ENCODE data around the gene ARMH4. TPM values are rescaled to one million over a fixed set of nuclear protein-coding genes. Genes with fewer than 3 reads are reported as not detected.

ARMH4 gene
- total RNA-seq, 1 donor from 2014 or later = 57.1 TPM

GRCh38 chr14:58026219-58026618 lies 125.8 kb downstream of the ARMH4 start:
- H3K27me3 Mint-ChIP-seq (ENCODE audit: unreplicated experiment) = peaks cover 5% of the 10 kb centered on the region
- no peak for DNase-seq
- TF ChIP-seq, protein P1, sequence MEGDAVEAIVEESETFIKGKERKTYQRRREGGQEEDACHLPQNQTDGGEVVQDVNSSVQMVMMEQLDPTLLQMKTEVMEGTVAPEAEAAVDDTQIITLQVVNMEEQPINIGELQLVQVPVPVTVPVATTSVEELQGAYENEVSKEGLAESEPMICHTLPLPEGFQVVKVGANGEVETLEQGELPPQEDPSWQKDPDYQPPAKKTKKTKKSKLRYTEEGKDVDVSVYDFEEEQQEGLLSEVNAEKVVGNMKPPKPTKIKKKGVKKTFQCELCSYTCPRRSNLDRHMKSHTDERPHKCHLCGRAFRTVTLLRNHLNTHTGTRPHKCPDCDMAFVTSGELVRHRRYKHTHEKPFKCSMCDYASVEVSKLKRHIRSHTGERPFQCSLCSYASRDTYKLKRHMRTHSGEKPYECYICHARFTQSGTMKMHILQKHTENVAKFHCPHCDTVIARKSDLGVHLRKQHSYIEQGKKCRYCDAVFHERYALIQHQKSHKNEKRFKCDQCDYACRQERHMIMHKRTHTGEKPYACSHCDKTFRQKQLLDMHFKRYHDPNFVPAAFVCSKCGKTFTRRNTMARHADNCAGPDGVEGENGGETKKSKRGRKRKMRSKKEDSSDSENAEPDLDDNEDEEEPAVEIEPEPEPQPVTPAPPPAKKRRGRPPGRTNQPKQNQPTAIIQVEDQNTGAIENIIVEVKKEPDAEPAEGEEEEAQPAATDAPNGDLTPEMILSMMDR (IDR thresholded peaks at IDR 0.05; ENCODE audit: partially characterized antibody, unreplicated experiment) = no peak
- no peaks in the 10 kb centered on the region for H3K4me1 Mint-ChIP-seq (ENCODE audit: low read depth, unreplicated experiment)
- no peaks in the 10 kb centered on the region for H3K36me3 Mint-ChIP-seq (ENCODE audit: unreplicated experiment)
- H3K9me3 Mint-ChIP-seq (ENCODE audit: unreplicated experiment) = no peaks in the 10 kb centered on the region
- H3K4me3 Mint-ChIP-seq (ENCODE audit: unreplicated experiment) = no peak overlapping the region
- no peak overlapping the region for H3K27ac Mint-ChIP-seq (ENCODE audit: unreplicated experiment)

GRCh38 chr14:58014778-58015177 lies 137.2 kb downstream of the ARMH4 start:
- no peak overlapping the region for H3K4me3 Mint-ChIP-seq (ENCODE audit: unreplicated experiment)
- TF ChIP-seq, protein P1 (IDR thresholded peaks at IDR 0.05; ENCODE audit: partially characterized antibody, unreplicated experiment) = no peak
- H3K4me1 Mint-ChIP-seq (ENCODE audit: low read depth, unreplicated experiment) = no peaks in the 10 kb centered on the region
- H3K27ac Mint-ChIP-seq (ENCODE audit: unreplicated experiment) = no peak overlapping the region
- no peak for DNase-seq
- no peaks in the 10 kb centered on the region for H3K27me3 Mint-ChIP-seq (ENCODE audit: unreplicated experiment)
- no peaks in the 10 kb centered on the region for H3K36me3 Mint-ChIP-seq (ENCODE audit: unreplicated experiment)
- no peaks in the 10 kb centered on the region for H3K9me3 Mint-ChIP-seq (ENCODE audit: unreplicated experiment)

DNA sequence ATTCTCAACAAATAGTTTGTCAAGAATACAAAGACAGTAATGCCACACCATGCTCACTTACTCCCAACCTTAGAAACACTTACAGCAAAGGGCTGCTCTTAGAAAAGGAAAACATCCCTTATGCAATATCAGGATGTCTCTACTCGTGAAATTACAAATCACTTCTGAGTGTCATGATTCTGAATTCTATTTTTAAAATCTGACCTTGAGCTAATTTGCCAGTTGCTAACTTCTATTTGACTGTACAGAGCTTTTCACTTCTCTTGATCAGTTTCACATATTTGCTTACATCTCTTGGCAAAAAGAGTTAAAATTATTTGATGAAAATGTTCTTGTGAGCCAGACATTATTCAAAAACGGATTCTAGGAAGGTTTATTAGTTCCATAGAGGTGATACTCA lies 149.4 kb downstream of the ARMH4 start:
- no peak for DNase-seq
- TF ChIP-seq, protein P1 (IDR thresholded peaks at IDR 0.05; ENCODE audit: partially characterized antibody, unreplicated experiment) = no peak
- H3K27ac Mint-ChIP-seq (ENCODE audit: unreplicated experiment) = no peak overlapping the region
- no peaks in the 10 kb centered on the region for H3K9me3 Mint-ChIP-seq (ENCODE audit: unreplicated experiment)
- no peaks in the 10 kb centered on the region for H3K4me1 Mint-ChIP-seq (ENCODE audit: low read depth, unreplicated experiment)
- H3K36me3 Mint-ChIP-seq (ENCODE audit: unreplicated experiment) = no peaks in the 10 kb centered on the region
- peaks cover 2% of the 10 kb centered on the region for H3K27me3 Mint-ChIP-seq (ENCODE audit: unreplicated experiment)
- H3K4me3 Mint-ChIP-seq (ENCODE audit: unreplicated experiment) = no peak overlapping the region

DNA sequence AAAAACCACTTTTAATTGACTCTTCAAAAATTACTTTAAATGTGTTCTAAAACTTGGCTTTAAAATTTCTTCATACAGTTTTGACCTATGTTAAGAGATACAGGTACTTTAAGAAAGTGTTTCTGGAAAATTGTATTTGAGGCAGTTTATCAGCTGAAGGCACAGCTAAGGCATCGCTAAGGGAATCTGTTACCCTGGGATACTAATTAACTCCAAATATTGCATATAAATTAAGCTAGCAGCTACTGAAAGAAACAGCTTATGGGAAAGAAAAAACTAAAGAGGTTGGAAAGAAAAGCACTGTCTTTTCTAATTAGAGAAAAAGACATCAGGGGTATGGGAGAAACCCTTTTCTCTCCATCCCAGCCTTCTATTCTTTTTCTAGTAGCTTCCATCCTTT lies 152.0 kb downstream of the ARMH4 start:
- DNase-seq = no peak
- TF ChIP-seq, protein P1 (IDR thresholded peaks at IDR 0.05; ENCODE audit: partially characterized antibody, unreplicated experiment) = no peak
- Mint-ChIP-seq H3K27me3 (ENCODE audit: unreplicated experiment) (peaks cover 2% of the 10 kb centered on the region), H3K4me1 (ENCODE audit: low read depth, unreplicated experiment) (no peaks in the 10 kb centered on the region), H3K36me3 (ENCODE audit: unreplicated experiment) (no peaks in the 10 kb centered on the region), H3K27ac (ENCODE audit: unreplicated experiment) (no peak overlapping the region), H3K9me3 (ENCODE audit: unreplicated experiment) (no peaks in the 10 kb centered on the region), H3K4me3 (ENCODE audit: unreplicated experiment) (no peak overlapping the region)

DNA sequence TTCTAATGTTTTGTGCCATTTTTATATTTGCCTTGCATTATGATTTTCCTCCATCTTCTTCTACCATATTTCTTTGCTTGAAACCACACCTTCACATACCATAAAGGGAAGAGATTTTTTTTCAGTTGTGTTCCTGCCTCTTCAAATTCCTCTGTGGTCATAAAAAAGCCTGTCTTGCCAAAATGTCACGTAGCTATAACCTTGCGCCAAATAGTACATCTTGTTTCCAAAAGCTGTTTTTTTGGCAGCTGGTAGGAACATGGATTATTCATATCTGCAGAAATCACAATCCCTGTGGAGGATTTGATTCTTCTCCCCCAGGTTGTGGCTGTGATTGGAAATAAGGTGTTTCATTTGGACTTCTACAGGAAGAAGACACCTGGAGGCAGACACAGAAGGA lies 152.5 kb downstream of the ARMH4 start:
- TF ChIP-seq, protein P1 (IDR thresholded peaks at IDR 0.05; ENCODE audit: partially characterized antibody, unreplicated experiment) = no peak
- Mint-ChIP-seq H3K9me3 (ENCODE audit: unreplicated experiment) (no peaks in the 10 kb centered on the region), H3K27ac (ENCODE audit: unreplicated experiment) (no peak overlapping the region), H3K27me3 (ENCODE audit: unreplicated experiment) (peaks cover 2% of the 10 kb centered on the region), H3K4me1 (ENCODE audit: low read depth, unreplicated experiment) (no peaks in the 10 kb centered on the region), H3K4me3 (ENCODE audit: unreplicated experiment) (no peak overlapping the region), H3K36me3 (ENCODE audit: unreplicated experiment) (no peaks in the 10 kb centered on the region)
- DNase-seq = no peak

All from glutamatergic neuron (in vitro differentiated cells).